Kidney (tissue), 14 donors: ENCODE data around the gene CASTOR1. TPM values are rescaled to one million over a fixed set of nuclear protein-coding genes. Genes with fewer than 3 reads are reported as not detected.

Experiments
- DNase-seq, 5 donors: peaks; one replicate each; pipeline ENCODE4 v3.0.0-alpha.2; 2013 to 2020
- FAIRE-seq: peaks from 2 replicates; lab custom pipeline; 2012; peaks lifted over from hg19 to GRCh38; lab: Jason Lieb, UNC
- H3K27ac ChIP-seq, 2 donors: one replicate each; pipeline ENCODE4 v1.7.0; 2013; ENCODE audit warnings: low read depth in 2 of 2, low read length in 2 of 2, inconsistent platforms in 1 of 2
- H3K27me3 ChIP-seq: one replicate; pipeline ENCODE4 v1.7.1; 2013; ENCODE audit warnings: low read length, inconsistent platforms; ENCODE audit not compliant: control insufficient read depth, insufficient read depth
- H3K36me3 ChIP-seq, 3 donors: one replicate each; pipeline versions ENCODE4 v1.7.0 to v1.7.1; 2013; ENCODE audit warnings: low read length in 3 of 3, control low read depth in 1 of 3, inconsistent platforms in 1 of 3; ENCODE audit not compliant: insufficient read depth in 3 of 3, control insufficient read depth in 2 of 3
- H3K4me1 ChIP-seq, 3 donors: one replicate each; pipeline versions ENCODE4 v1.7.0 to v1.7.1; 2013; ENCODE audit warnings: low read length in 3 of 3, inconsistent platforms in 1 of 3, low read depth in 1 of 3; ENCODE audit not compliant: control insufficient read depth in 2 of 3, insufficient read depth in 2 of 3
- H3K4me3 ChIP-seq, 3 donors: one replicate each; pipeline versions ENCODE4 v1.7.0 to v1.8.1; 2013; ENCODE audit warnings: low read length in 3 of 3, control low read depth in 1 of 3, inconsistent platforms in 1 of 3
- H3K9ac ChIP-seq, 3 donors: one replicate each; pipeline versions ENCODE4 v1.7.0 to v1.7.1; 2013; ENCODE audit warnings: low read length in 3 of 3, control low read depth in 1 of 3, inconsistent platforms in 1 of 3
- H3K9me3 ChIP-seq, 3 donors: one replicate each; pipeline versions ENCODE4 v1.7.0 to v1.7.1; 2013; ENCODE audit warnings: low read length in 3 of 3, control low read depth in 1 of 3, inconsistent platforms in 1 of 3; ENCODE audit not compliant: control insufficient read depth in 2 of 3, insufficient read depth in 1 of 3
- CTCF ChIP-seq: IDR thresholded peaks from 3 replicates; pipeline ENCODE4 v1.5.1; 2012; ENCODE audit warnings: mild to moderate bottlenecking, moderate library complexity, borderline replicate concordance; ENCODE audit not compliant: insufficient read depth; ENCODE audit errors: extremely low read depth
- intact Hi-C: fragments of 100-400 bp; cut with DNase I; formaldehyde crosslinking; loops from one replicate; pipeline ENCODE4 v1.11.1; 2022
- polyA plus RNA-seq: library from polyadenylated mRNA; stranded (reverse); fragments of 350-450 nt; fragmentation: Illumina TruSeq; extraction: RNeasy Lipid Tissue Mini Kit (QIAGEN cat#74804); gene quantifications from one replicate; pipeline ENCODE4 v1.2.3, GENCODE V29; 2014; ENCODE audit warnings: low read depth, low replicate concordance; ENCODE audit not compliant: insufficient read depth
- total RNA-seq: library from RNA; stranded (reverse); fragmentation: NEBNext Ultra II Directional; extraction: Animal tissue kit (Norgen Biotek cat#: 25700); gene quantifications from one replicate; pipeline ENCODE4 v1.2.1, GENCODE V29; 2021
- donor health status: control.
- donor health status: control.
- donor health status: control.
- donor health status: control.
- donor health status: control.
- donor health status: DM: yes; HTN: yes; CAD: no.
- donor health status: Normal renal cell carcinoma (clear cell type).

The CASTOR1 gene
- total and polyA plus RNA-seq, 2 donors from 2014 or later = 16.5 to 71.7 TPM

- H3K27me3 ChIP-seq = no peaks in the 10 kb centered on the region
- intact Hi-C loops = no loop called here
- peaks cover 0 to 2% (median 0%) of the 10 kb centered on the region in 3 donors for H3K36me3 ChIP-seq
- no peak for TF ChIP-seq CTCF
- peak within 1 kb of the TSS; percentile 86 to 88 for H3K27ac ChIP-seq
- DNase-seq (peak; percentile 95 to 97 (median 96)), FAIRE-seq (no peak)
- no peaks in the 10 kb centered on the region for H3K9me3 ChIP-seq
- peak within 1 kb of the TSS; percentile 62 to 86 (median 80) for H3K4me3 ChIP-seq
- peaks cover 0 to 37% (median 27%) of the 10 kb centered on the region in 3 donors for H3K4me1 ChIP-seq
- H3K9ac ChIP-seq = peak within 1 kb of the TSS; percentile 33 to 83 (median 74)
Measured at GRCh38 chr22:30326706-30327362, 37.5 kb upstream of the CASTOR1 start, which contains the start of gene TBC1D10A. TSS of gene TBC1D10A (minus strand) at chr22:30326941. CDS start at chr22:30326881, 60 bp downstream.

- Histone ChIP-seq H3K4me1 (peaks cover 0 to 37% (median 32%) of the 10 kb centered on the region in 3 donors), H3K4me3 (peak overlapping the region; percentile 62 to 86 (median 80)), H3K9me3 (no peaks in the 10 kb centered on the region), H3K36me3 (peaks cover 0 to under 1% (median 0%) of the 10 kb centered on the region in 3 donors), H3K27ac (peak overlapping the region; percentile 86 to 88), H3K27me3 (no peaks in the 10 kb centered on the region), H3K9ac (peak overlapping the region; percentile 33 to 83 (median 74))
- FAIRE-seq (no peak), DNase-seq (peak in 2 of 5 donors; percentile 81)
- intact Hi-C loops = no loop called here
- no peak for TF ChIP-seq CTCF
Measured at GRCh38 chr22:30326255-30326705, 37.0 kb upstream of the CASTOR1 start.

- peak overlapping the region in 2 of 3 donors; percentile 71 to 74 for H3K9ac ChIP-seq
- no peaks in the 10 kb centered on the region for H3K9me3 ChIP-seq
- no peak for TF ChIP-seq CTCF
- intact Hi-C loops = no loop called here
- peak overlapping the region; percentile 62 to 86 (median 80) for H3K4me3 ChIP-seq
- peaks cover 0 to under 1% (median 0%) of the 10 kb centered on the region in 3 donors for H3K36me3 ChIP-seq
- H3K27me3 ChIP-seq = no peaks in the 10 kb centered on the region
- FAIRE-seq (no peak), DNase-seq (peak in 1 of 5 donors; percentile 55)
- H3K27ac ChIP-seq = peak overlapping the region; percentile 86 to 88
- H3K4me1 ChIP-seq = peaks cover 0 to 38% (median 33%) of the 10 kb centered on the region in 3 donors
Measured at GRCh38 chr22:30325724-30326254, 36.5 kb upstream of the CASTOR1 start.
